GM12801 (cell line): ENCODE measurements around the gene DHDDS.

Experiments used
- TF ChIP-seq, protein P1 (sequence below): IDR thresholded peaks from one replicate; pipeline ENCODE4 v1.5.1; 2011; ENCODE audit warnings: control low read depth; ENCODE audit not compliant: insufficient read length; ENCODE audit errors: extremely low read depth

The DHDDS gene

DNA sequence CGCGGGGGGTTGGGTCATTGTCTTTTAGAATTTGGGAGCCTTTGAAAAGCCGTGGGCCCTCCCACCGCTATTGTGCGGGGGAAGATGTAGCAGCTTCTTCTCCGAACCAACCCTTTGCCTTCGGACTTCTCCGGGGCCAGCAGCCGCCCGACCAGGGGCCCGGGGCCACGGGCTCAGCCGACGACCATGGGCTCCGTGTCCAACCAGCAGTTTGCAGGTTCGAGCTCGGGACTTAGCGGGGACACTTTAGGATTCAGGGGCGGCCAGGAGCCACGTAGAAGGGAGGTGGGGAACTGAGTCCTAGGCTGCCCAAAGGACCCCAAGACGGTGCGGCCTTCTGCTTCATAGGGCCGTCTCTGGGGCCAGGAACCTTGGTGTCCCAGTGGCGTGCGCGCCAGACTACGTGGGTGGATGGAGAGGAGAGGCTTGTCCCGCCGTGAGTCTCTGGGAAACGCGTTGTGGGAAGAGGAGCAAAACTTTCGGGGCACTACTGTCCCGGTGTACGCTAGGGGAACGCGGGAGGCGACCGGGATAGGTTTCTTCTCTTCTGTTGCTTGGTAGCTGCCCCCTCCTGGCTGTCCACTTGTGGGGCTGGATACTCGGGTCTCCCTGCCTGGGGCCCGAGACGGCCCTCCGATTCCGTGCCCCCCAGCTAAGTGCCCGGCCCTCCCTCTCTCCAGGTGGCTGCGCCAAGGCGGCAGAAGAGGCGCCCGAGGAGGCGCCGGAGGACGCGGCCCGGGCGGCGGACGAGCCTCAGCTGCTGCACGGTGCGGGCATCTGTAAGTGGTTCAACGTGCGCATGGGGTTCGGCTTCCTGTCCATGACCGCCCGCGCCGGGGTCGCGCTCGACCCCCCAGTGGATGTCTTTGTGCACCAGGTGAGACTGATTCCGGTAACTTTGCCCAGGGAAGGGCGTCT, 21.2 kb upstream of the DHDDS start, which contains the start of gene LIN28A:
Gene LIN28A, plus strand, starts transcription at position 112 of the 918 bp plus-strand sequence. Its CDS starts 75 bp downstream, at position 187.
- TF ChIP-seq, protein P1, sequence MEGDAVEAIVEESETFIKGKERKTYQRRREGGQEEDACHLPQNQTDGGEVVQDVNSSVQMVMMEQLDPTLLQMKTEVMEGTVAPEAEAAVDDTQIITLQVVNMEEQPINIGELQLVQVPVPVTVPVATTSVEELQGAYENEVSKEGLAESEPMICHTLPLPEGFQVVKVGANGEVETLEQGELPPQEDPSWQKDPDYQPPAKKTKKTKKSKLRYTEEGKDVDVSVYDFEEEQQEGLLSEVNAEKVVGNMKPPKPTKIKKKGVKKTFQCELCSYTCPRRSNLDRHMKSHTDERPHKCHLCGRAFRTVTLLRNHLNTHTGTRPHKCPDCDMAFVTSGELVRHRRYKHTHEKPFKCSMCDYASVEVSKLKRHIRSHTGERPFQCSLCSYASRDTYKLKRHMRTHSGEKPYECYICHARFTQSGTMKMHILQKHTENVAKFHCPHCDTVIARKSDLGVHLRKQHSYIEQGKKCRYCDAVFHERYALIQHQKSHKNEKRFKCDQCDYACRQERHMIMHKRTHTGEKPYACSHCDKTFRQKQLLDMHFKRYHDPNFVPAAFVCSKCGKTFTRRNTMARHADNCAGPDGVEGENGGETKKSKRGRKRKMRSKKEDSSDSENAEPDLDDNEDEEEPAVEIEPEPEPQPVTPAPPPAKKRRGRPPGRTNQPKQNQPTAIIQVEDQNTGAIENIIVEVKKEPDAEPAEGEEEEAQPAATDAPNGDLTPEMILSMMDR, result no peak

DNA sequence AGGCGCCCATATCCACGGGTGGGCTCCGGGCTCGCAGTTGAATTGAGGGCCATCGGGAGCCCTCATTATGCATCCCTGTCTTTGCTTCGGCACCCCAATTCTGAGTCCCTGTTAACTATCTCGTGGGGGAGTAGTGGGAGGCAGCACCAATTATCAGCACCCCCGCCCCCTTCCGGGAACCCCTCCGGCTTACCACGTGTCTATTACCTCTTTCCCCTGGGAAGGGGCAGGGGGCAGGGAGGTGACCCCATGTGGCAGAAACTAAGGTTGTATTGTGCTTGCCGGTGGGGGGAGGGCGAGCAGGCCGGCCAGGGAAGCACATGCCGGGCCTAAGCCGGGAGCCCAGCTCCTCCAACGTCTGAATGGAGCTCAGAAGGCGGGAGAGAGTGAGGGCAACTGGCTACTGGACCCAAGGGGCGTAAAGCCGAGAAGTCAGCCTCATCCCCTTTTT, 20.5 kb upstream of the DHDDS start:
- TF ChIP-seq, protein P1, result no peak

GRCh38 chr1:26412180-26412840, 19.8 kb upstream of the DHDDS start:
- TF ChIP-seq, protein P1, result no peak

DNA sequence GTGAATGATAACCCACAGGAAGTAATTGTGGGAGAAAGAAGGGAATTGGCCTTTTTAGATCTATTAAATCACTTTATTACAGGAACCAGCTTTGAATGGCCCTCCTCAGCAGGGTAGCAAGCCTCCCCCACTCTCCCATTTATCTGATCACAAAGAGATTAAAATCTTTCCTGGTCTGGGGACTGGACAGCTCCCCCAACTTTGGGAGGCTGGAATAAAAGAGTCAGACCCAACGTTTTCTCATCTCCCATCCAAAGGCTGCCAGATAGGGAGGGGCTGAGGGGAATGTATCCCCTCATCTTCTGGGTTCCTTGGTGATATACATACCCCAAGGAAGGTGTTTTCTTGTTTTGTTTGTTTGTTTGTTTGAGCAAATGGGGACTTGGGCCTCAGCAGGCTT, 19.1 kb upstream of the DHDDS start:
- TF ChIP-seq, protein P1, result no peak

- TF ChIP-seq, protein P1, result peak; percentile 59
Observed at GRCh38 chr1:26417111-26417759, 14.9 kb upstream of the DHDDS start.

DNA sequence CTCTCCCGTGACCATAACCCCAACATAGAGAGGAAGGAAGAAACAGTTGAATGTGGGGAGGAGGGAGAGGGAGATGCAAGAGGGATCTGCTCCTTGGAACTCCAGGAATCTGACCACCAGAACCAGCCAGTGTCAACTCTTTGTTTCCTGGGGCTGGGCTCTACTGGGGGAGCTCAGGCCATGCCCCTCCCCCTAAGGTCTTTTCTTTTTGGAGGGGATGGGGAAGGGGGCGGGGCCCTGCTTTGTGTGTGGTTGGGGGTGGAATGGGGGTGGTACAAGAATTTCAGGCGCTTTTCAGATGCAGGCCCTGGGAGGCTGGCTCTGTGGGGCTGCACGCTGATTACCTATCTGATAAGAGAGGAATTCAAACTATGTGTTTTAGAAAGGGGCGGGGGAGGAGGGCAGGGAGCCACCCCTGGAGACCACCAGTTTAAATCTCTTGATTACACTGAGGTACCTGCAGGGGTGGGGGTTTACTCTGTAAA, 13.2 kb upstream of the DHDDS start:
- TF ChIP-seq, protein P1, result no peak

- TF ChIP-seq, protein P1, result no peak
Observed at GRCh38 chr1:26419494-26419893, 12.6 kb upstream of the DHDDS start.
